HCT116 (cell line): ENCODE data around the gene CCDC9B.

Source experiments
- POLR2A ChIP-seq: IDR thresholded peaks from 2 replicates; pipeline ENCODE4 v1.7.0; 2011; ENCODE audit warnings: borderline replicate concordance; ENCODE audit not compliant: insufficient read depth, insufficient read length; ENCODE audit errors: extremely low read depth
- RAD21 ChIP-seq: IDR thresholded peaks from 2 replicates; pipeline ENCODE4 v1.6.1; 2012; ENCODE audit warnings: low read depth, mild to moderate bottlenecking
- TF ChIP-seq, protein P1 (sequence below), 3 experiments: fragments of 200-600 bp in 1 of 3; sonication (generic) in 1 of 3; IDR thresholded peaks in 2 of 3; conservative IDR thresholded peaks in 1 of 3; 2 replicates each; pipeline ENCODE4 v1.5.1; 2012 to 2017; ENCODE audit warnings: low read depth in 2 of 3, low read length in 2 of 3, antibody characterized with exemption in 1 of 3, borderline replicate concordance in 1 of 3, control low read depth in 1 of 3, mild to moderate bottlenecking in 1 of 3, mixed read lengths in 1 of 3, mixed run types in 1 of 3, moderate library complexity in 1 of 3; ENCODE audit not compliant: insufficient read depth in 1 of 3

DNA sequence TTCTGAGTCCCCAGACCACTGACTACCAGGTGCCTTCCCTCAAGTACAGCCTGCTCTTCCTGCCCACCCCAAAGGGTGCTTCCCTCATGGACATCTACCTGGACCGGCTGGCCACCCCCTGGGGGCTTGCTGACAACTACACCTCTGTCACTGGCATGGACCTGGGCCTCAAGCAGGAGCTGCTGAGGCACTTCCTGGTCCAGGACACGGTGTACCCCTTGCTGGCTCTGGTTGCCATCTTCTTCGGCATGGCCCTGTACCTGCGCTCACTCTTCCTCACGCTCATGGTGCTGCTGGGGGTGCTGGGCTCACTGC is 26.6 kb upstream of the CCDC9B start:
- TF ChIP-seq POLR2A (no peak), RAD21 (no peak)
- TF ChIP-seq, protein P1, sequence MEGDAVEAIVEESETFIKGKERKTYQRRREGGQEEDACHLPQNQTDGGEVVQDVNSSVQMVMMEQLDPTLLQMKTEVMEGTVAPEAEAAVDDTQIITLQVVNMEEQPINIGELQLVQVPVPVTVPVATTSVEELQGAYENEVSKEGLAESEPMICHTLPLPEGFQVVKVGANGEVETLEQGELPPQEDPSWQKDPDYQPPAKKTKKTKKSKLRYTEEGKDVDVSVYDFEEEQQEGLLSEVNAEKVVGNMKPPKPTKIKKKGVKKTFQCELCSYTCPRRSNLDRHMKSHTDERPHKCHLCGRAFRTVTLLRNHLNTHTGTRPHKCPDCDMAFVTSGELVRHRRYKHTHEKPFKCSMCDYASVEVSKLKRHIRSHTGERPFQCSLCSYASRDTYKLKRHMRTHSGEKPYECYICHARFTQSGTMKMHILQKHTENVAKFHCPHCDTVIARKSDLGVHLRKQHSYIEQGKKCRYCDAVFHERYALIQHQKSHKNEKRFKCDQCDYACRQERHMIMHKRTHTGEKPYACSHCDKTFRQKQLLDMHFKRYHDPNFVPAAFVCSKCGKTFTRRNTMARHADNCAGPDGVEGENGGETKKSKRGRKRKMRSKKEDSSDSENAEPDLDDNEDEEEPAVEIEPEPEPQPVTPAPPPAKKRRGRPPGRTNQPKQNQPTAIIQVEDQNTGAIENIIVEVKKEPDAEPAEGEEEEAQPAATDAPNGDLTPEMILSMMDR (IDR thresholded peaks at IDR 0.05 in 2 of 3, conservative IDR thresholded peaks at IDR 0.05 in 1 of 3; ENCODE audit: borderline replicate concordance in 1 of 3, insufficient read depth in 1 of 3, low read depth in 2 of 3, low read length in 2 of 3): no peak
